HCT116 (cell line): ENCODE results near the gene DNAH7. TPM values are rescaled to one million over a fixed set of nuclear protein-coding genes. Genes with fewer than 3 reads are reported as not detected.

ENCODE experiments used
- ATAC-seq: fragments of 200-7000 bp; cut with Tn5 transposase; 2 replicates; pipeline ENCODE4 v1.9.1; 2020; ENCODE audit warnings: mild to moderate bottlenecking, moderate library complexity
- BruUV-seq: library from RNA; stranded (reverse); fragments of 400-500 nt; replicated peaks from 2 replicates; lab custom pipeline; 2021; lab: Mats Ljungman, UMichigan
- CTCF ChIA-PET: fragments of 300-600 bp; sonication (Branson Sonifier 250); formaldehyde crosslinking; loops from one replicate; lab custom pipeline; 2021; ENCODE audit warnings: antibody characterized with exemption; lab: Charles Lee
- POLR2A ChIA-PET: fragments of 300-600, 350-600 bp; sonication (Branson Sonifier 250); formaldehyde crosslinking; loops from one replicate; lab custom pipeline; 2021; ENCODE audit warnings: antibody characterized with exemption; lab: Charles Lee
- RAD21 ChIA-PET, 2 experiments: fragments of 300-600 bp; sonication (Branson Sonifier 250); formaldehyde crosslinking; loops; one replicate each; lab custom pipeline; 2023; ENCODE audit warnings: low total read pairs in 2 of 2; ENCODE audit not compliant: uncharacterized antibody in 2 of 2, unreplicated experiment in 2 of 2, low non-redundant PET in 1 of 2; lab: Charles Lee
- DNase-seq: peaks from one replicate; pipeline ENCODE4 v3.0.0-alpha.2; 2010; ENCODE audit warnings: low read depth, low spot score
- H2AFZ ChIP-seq: fragments of 200-600 bp; shearing (Covaris generic), sonication (generic); 2 replicates; pipeline ENCODE4 v1.6.1; 2017; ENCODE audit warnings: low read depth, mixed run types, mixed read lengths, antibody characterized with exemption, low read length; ENCODE audit not compliant: poor library complexity, severe bottlenecking
- H3K27ac ChIP-seq: 2 replicates; pipeline ENCODE4 v1.5.1; 2012; ENCODE audit warnings: low read depth, low read length
- H3K27me3 ChIP-seq: fragments of 200-600 bp; sonication (generic); 2 replicates; pipeline ENCODE4 v1.6.1; 2016; ENCODE audit warnings: mixed run types, low read length, mixed read lengths; ENCODE audit not compliant: insufficient read depth
- H3K36me3 ChIP-seq, 2 experiments: fragments of 200-500 bp in 1 of 2; fragments of 200-600 bp in 1 of 2; sonication (Bioruptor generic) in 1 of 2; sonication (generic) in 1 of 2; 2 replicates each; pipeline versions ENCODE4 v1.5.1 to v1.6.1; 2014 to 2016; ENCODE audit warnings: low read length in 2 of 2, inconsistent platforms in 1 of 2, mixed read lengths in 1 of 2, mixed run types in 1 of 2; ENCODE audit not compliant: insufficient read depth in 2 of 2, control insufficient read depth in 1 of 2
- H3K4me1 ChIP-seq, 2 experiments: fragments of 200-600 bp in 1 of 2; sonication (generic) in 1 of 2; 2 replicates each; pipeline versions ENCODE4 v1.5.1 to v1.6.1; 2012 to 2017; ENCODE audit warnings: low read length in 2 of 2, inconsistent platforms in 1 of 2, mild to moderate bottlenecking in 1 of 2, mixed read lengths in 1 of 2, mixed run types in 1 of 2, moderate library complexity in 1 of 2; ENCODE audit not compliant: insufficient read depth in 2 of 2, control insufficient read depth in 1 of 2
- H3K4me2 ChIP-seq: fragments of 200-600 bp; sonication (generic); 2 replicates; pipeline ENCODE4 v1.6.1; 2017; ENCODE audit warnings: mixed run types, low read length, mixed read lengths
- H3K4me3 ChIP-seq, 2 experiments: fragments of 200-600 bp in 1 of 2; sonication (generic) in 1 of 2; replicated peaks in 1 of 2; 2 replicates each; pipeline ENCODE4 v1.5.1; 2011 to 2016; ENCODE audit warnings: low read length in 2 of 2, control low read depth in 1 of 2, low read depth in 1 of 2, mild to moderate bottlenecking in 1 of 2, mixed read lengths in 1 of 2, mixed run types in 1 of 2
- H3K79me2 ChIP-seq: fragments of 200-600 bp; sonication (generic); 2 replicates; pipeline ENCODE4 v1.6.1; 2017; ENCODE audit warnings: mild to moderate bottlenecking, mixed run types, low read length, moderate library complexity, mixed read lengths; ENCODE audit not compliant: insufficient read depth
- H3K9ac ChIP-seq: fragments of 200-600 bp; sonication (generic); 2 replicates; pipeline ENCODE4 v1.6.1; 2016; ENCODE audit warnings: low read length, mixed read lengths
- H3K9me2 ChIP-seq: fragments of 200-600 bp; sonication (generic), shearing (Covaris generic); 2 replicates; pipeline ENCODE4 v1.6.1; 2017; ENCODE audit warnings: mixed run types, mild to moderate bottlenecking, moderate library complexity; ENCODE audit not compliant: insufficient read depth
- H3K9me3 ChIP-seq, 2 experiments: fragments of 200-500 bp in 1 of 2; fragments of 200-600 bp in 1 of 2; sonication (Bioruptor generic) in 1 of 2; sonication (generic) in 1 of 2; 2 replicates each; pipeline ENCODE4 v1.6.1; 2014 to 2017; ENCODE audit warnings: low read length in 2 of 2, mixed read lengths in 2 of 2, inconsistent platforms in 1 of 2, low read depth in 1 of 2, mild to moderate bottlenecking in 1 of 2, mixed run types in 1 of 2, moderate library complexity in 1 of 2; ENCODE audit not compliant: control insufficient read depth in 1 of 2, insufficient read depth in 1 of 2
- H4K20me1 ChIP-seq: fragments of 200-600 bp; sonication (generic), shearing (Covaris generic); 2 replicates; pipeline ENCODE4 v1.6.1; 2017; ENCODE audit warnings: mixed run types, mild to moderate bottlenecking, moderate library complexity; ENCODE audit not compliant: insufficient read depth
- CEBPB ChIP-seq: IDR thresholded peaks from 2 replicates; pipeline ENCODE4 v1.6.1; 2012; ENCODE audit warnings: low read depth
- EGR1 ChIP-seq: IDR thresholded peaks from 2 replicates; pipeline ENCODE4 v1.6.1; 2012; ENCODE audit warnings: low read depth
- EZH2 ChIP-seq: fragments of 200-600 bp; sonication (generic); IDR thresholded peaks from 2 replicates; pipeline ENCODE4 v1.6.1; 2017; ENCODE audit warnings: antibody characterized with exemption, mixed run types
- FOSL1 ChIP-seq: IDR thresholded peaks from 2 replicates; pipeline ENCODE4 v1.6.1; 2012; ENCODE audit warnings: low read depth
- JUND ChIP-seq: IDR thresholded peaks from 2 replicates; pipeline ENCODE4 v1.6.1; 2012
- POLR2AphosphoS5 ChIP-seq: IDR thresholded peaks from 2 replicates; pipeline ENCODE4 v1.6.1; 2011; ENCODE audit warnings: mild to moderate bottlenecking, low read depth, low read length, moderate library complexity
- REST ChIP-seq: IDR thresholded peaks from 2 replicates; pipeline ENCODE4 v1.6.1; 2012; ENCODE audit warnings: low read depth
- SIN3A ChIP-seq: IDR thresholded peaks from 2 replicates; pipeline ENCODE4 v1.6.1; 2012; ENCODE audit warnings: low read depth
- SP1 ChIP-seq: IDR thresholded peaks from 2 replicates; pipeline ENCODE4 v1.6.1; 2012; ENCODE audit warnings: low read depth
- SRF ChIP-seq: IDR thresholded peaks from 2 replicates; pipeline ENCODE4 v1.6.1; 2012; ENCODE audit warnings: low read depth
- TCF7L2 ChIP-seq: IDR thresholded peaks from 2 replicates; pipeline ENCODE4 v1.7.0; 2011; ENCODE audit warnings: borderline replicate concordance, inconsistent platforms; ENCODE audit not compliant: insufficient read depth, insufficient read length; ENCODE audit errors: extremely low read depth
- YY1 ChIP-seq: IDR thresholded peaks from 2 replicates; pipeline ENCODE4 v1.6.1; 2011; ENCODE audit warnings: low read length, low read depth, moderate library complexity, mild to moderate bottlenecking; ENCODE audit not compliant: insufficient replicate concordance; ENCODE audit errors: extremely low read depth
- ZNF274 ChIP-seq: fragments of 200-500 bp; sonication (Bioruptor generic); IDR thresholded peaks from 2 replicates; pipeline ENCODE4 v1.6.1; 2014; ENCODE audit warnings: mild to moderate bottlenecking, low read depth, low read length, inconsistent platforms
- intact Hi-C: fragments of 100-400 bp; cut with micrococcal nuclease; formaldehyde crosslinking; loops from 2 replicates; pipeline ENCODE4 v1.10.0; 2022
- total RNA-seq: library from RNA; stranded (reverse); gene quantifications from one replicate; pipeline ENCODE4 v1.2.1, GENCODE V29; 2021; ENCODE audit not compliant: unreplicated experiment

The DNAH7 gene
- total RNA-seq, 1 experiment from 2014 or later = not detected

- H3K36me3 ChIP-seq = no peaks in the 10 kb centered on the region
- ATAC-seq (peak; percentile 90), DNase-seq (no peak)
- no peaks in the 10 kb centered on the region for H3K27me3 ChIP-seq
- H2AFZ ChIP-seq = peak overlapping the region; percentile 1
- H3K79me2 ChIP-seq = no peaks in the 10 kb centered on the region
- intact Hi-C loops = no loop called here
- ChIA-PET CTCF (no interaction called here), RAD21 (no interaction called here), POLR2A (no interaction called here)
- H3K9me3 ChIP-seq = no peaks in the 10 kb centered on the region
- TF ChIP-seq JUND (no peak), EZH2 (no peak), YY1 (no peak), ZNF274 (no peak), EGR1 (no peak), SRF (no peak), CEBPB (no peak), SP1 (no peak), SIN3A (no peak), TCF7L2 (no peak), POLR2AphosphoS5 (no peak)
- H4K20me1 ChIP-seq = no peaks in the 10 kb centered on the region
- H3K9ac ChIP-seq = no peak overlapping the region
- no TSS peak for BruUV-seq
- H3K4me3 ChIP-seq = no peak overlapping the region
- H3K4me1 ChIP-seq = no peaks in the 10 kb centered on the region
- no peak overlapping the region for H3K27ac ChIP-seq
- H3K4me2 ChIP-seq = no peak overlapping the region
- H3K9me2 ChIP-seq = no peaks in the 10 kb centered on the region
Observed at GRCh38 chr2:195779491-195779890, 289.1 kb downstream of the DNAH7 start.

GRCh38 chr2:195769975-195770374, 298.7 kb downstream of the DNAH7 start:
- RAD21 ChIA-PET = no interaction called here
- TF ChIP-seq ZNF274 (no peak), EGR1 (no peak), TCF7L2 (no peak), REST (no peak), CEBPB (no peak), FOSL1 (no peak), SIN3A (no peak)
- no TSS peak for BruUV-seq

More at GRCh38 chr2:195769975-195770374, 298.7 kb downstream of the DNAH7 start:
- ChIA-PET CTCF (no interaction called here), POLR2A (no interaction called here)
- Histone ChIP-seq H3K4me3 (no peak overlapping the region), H3K36me3 (no peaks in the 10 kb centered on the region), H4K20me1 (no peaks in the 10 kb centered on the region), H3K27ac (no peak overlapping the region), H2AFZ (no peak overlapping the region), H3K79me2 (no peaks in the 10 kb centered on the region), H3K4me2 (no peak overlapping the region), H3K9me3 (no peaks in the 10 kb centered on the region), H3K9me2 (no peaks in the 10 kb centered on the region), H3K4me1 (no peaks in the 10 kb centered on the region), H3K27me3 (no peaks in the 10 kb centered on the region), H3K9ac (no peak overlapping the region)
- DNase-seq (no peak), ATAC-seq (no peak)
- intact Hi-C loops = no loop called here
